ENCODE measurements around the gene VAX1.

Gene VAX1

DNA sequence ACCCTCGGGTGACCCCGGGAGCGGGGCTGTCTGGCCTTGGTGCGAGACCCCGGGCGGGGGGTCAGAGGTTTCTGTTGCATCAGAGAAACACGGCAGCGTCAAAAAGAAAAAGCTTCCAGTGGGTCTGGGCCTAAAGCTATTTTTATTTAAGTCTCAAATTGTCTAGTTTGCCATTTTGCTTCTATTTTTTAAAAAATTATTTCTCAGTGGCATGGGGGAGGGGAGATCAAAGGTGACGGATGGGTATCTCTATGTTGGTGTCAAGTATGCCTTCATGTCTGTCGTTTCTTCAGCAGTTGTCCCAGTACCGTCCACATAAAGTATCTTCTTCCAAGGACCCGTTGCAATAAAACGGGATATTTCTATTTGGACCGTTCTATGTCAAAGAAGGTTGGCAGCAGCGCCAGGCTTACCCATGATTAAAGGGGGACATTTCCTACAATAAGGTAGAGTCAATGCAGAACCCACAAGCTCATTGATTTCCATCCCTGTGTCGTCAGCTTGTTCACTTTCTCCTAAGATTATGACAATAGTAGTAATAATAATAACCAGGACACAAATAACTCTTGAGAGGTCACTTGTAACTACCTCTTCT lies 26.0 kb upstream of the VAX1 start:
- no peak for DNase-seq

DNA sequence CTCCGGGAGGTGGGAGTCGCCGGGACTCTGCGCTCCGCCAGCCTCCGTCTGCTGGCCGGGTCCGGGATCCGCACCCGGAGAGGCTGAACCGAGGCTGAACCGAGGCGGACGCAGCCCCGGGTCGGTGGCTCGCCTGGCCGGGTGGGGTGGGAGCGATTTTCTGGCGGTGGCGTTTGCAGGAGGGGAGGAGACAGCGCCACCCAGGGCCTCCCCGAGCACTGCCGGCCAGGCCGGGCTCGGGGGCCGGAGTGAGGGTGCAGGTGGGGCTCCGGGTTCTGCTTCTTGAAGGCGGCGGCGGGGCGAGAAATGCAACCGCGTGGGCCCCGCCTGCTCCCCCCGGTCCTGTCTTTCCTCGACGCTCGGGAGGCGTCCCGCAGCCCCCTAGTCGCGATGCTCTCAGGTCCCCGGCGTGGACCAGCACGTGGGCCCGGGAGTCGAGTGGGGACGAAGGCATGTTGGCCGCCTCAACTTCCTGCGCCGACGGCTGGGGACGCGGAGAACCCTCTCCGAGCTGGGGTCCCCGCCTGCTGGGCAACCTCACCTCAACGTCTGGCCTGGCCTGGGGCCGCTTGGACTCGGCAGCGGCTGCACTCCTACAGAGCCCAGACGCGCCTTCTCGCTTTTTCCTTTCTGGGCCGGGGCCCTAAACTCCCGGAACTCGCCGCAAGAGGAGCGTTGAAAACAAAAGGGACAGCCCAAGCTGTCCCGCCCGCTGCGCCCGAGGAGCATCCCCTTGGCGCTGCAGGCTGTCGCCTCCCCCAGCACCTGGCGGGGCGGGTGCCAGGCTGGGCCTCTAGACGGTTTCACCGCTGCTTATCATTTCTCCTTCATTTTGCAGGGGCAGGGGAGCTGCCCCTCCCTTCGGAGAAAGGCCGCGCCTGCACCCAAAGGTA lies 25.2 kb upstream of the VAX1 start:
- no peak for DNase-seq

DNA sequence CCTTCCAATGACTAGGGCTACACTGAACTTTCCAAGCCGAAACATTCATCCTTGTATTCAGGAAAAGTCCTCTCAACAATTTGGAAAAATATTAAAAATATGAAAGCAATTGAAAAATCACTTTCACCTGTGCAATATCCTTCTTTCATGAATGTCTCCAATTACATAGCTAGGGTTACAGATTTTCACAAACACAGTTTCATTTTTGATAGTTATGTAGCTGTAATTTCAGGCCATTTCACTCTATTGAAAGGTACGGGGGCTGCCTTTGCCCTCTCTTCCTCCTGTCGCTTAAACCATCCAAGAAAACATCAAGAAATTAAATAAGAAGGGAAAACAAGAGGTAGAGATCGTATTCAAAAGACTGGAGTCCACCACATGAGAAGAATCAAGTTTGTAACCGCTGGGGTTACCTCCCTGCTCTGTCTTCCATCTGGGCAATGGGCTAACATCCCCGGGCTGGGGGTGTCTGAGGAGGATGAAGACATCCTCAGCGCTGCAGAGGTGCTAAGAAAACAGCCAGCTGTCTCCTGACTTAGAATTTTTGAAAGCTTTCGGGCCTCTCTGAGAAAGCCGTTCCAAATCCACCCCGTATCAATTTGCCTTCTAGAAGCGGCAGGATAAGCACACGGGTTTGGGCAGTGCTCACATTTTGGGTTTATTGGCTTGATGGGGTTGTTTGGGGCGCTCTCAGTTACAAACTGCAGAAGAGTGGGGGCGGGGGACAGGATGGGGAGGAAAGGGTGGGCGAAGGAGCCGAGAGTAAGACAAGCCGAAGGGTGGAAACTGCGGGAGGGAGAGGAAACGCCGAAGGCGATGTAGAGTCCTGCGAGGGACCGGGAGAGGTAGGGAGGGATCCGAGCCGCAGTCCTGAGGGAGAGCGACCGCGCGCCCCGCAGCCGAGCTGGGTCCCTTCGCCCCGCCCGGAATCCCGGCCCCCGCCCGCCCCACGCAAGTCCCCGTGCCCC lies 24.3 kb upstream of the VAX1 start:
- DNase-seq, result no peak

DNA sequence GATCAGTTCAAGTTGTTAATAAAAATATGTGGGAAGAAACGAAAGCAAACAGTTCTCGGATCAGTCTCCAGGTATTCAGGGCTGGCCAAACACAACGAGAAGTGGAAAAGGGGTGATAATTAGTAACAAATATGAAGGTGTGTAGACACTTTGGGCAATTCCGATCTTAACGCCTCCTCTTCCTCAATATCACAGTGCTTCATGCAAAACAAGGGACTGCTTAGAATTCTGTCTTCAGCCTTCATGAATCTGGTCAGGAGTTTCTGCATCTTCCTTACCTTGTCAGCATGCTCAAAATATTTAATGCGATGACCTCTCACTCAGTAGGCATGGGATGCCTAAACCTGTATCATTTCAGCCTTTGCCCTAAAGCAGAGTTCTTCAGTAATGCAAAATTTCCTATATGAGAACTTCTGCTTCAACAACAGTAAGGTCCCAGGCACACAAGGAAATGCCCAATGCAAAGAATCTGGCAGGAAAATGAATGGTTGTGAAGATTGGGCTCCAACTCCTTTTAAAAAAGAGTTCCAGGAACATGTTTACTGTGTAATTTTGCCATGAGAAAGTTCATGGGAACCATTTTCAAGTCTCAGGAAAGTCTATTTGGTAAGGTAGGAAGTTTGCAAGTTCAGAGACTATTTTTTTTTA lies 23.4 kb upstream of the VAX1 start:
- no peak for DNase-seq

DNA sequence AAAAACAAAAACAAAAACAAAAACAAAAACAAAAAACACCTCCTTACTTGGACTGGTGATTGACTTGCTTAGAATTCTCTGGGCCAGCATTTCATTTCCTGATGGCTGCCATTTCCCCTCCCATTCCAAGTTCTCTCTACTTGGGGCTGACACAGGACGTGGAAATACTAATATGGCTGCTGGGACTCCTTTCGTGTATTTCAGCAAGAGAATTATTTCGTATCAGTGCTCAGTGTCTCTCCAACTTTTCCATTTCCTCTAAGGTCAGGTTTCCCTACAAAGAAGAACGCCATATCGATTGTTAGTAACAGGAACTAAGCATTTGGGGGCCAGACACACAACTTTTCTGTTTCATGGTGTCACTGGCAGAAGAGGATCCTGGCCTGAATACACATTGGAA lies 22.5 kb upstream of the VAX1 start:
- no peak for DNase-seq

DNA sequence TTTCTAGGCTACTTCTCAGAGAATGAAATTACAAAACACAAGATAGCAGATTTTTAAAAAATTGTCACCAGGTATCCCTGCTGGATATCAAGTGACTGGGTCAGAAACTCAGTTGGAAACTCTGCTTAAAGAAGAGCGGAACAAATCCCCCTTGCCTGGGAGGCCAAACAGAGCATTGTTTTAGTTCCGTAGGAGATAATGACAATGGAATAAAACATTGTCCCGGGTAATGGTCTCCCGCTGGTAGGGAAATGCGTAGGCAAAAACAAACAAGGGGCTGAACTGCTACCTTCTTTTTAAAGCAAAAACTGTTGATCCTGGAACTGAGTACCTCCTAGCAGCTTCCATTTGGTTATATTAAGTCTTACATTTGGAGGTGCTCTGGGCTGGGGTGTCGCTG lies 21.3 kb upstream of the VAX1 start:
- no peak for DNase-seq

DNA sequence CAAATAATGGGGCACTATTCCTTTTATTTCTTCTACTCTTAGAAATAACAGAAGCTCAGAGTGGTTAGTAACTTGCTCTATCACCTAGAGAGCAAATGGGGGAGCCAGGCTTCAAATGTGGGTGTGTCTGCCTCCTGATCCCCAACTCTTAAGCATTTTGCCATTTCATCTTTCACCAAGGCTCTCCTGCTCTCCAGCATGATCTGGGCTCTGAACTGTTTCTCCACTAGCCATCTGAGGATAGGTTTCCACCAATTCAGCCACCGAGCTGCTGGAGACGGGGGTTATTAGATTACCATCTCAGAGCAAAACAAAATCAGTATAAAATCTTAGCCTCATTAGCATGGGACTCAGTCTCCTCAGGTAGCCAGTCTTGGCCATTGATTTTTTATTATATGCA lies 20.2 kb upstream of the VAX1 start:
- DNase-seq, result no peak

DNA sequence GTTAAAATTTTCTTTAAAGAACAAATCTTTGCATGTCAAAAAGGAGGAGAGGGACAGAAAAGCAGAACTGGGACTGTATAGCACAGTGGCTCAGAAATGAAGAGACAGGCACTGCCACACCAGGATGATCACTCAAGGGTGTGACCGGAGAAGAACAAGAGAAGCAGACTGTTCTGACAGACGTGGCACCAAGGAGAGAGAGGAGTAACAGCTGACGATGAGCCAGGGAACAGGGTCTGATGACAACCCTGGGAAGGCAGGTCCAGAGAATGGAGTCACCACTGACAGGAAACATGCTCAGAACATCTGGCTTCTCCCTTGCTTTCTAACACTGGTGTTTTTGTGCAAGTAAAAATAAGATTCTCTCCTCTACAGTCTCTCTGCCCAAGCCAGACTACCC lies 14.6 kb upstream of the VAX1 start:
- DNase-seq, result no peak

DNA sequence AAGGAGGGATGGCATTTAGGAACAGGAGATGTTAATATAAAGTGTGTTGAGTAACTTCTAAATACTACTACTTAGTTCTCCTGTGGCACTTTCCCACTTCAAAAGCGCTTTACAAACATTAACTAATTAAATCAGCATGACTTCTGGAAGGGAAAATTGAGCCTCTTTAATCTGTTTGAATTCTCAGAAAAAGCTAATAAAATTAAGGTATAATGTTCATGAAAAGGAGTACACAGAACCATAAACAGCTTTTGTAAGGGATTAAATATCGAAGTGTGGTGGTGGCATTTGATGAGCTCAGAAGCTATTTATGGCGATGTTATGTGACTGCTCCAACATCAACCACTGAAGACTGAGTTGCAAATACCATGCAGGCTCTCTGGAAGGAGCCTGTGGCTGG lies 10.2 kb upstream of the VAX1 start:
- no peak for DNase-seq

DNA sequence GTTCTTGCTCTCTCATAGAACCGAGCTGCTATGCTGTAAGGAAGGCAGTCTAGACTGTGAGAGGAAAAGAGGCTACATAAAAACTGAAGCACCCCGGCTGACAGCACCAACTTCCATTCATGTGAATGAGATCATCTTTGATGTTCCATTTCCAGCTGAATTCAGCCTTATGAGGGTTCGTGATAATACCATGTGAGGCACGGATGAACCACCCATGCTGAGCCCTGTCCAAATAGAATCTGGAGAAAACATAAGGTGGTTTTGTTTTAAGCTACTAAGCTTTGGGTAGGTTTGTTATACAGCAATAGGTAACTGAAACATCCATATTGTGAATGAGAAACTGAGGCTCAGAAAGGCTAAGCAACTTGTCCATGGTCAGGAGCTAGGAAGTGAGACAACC lies 6.9 kb upstream of the VAX1 start:
- DNase-seq, result no peak

DNA sequence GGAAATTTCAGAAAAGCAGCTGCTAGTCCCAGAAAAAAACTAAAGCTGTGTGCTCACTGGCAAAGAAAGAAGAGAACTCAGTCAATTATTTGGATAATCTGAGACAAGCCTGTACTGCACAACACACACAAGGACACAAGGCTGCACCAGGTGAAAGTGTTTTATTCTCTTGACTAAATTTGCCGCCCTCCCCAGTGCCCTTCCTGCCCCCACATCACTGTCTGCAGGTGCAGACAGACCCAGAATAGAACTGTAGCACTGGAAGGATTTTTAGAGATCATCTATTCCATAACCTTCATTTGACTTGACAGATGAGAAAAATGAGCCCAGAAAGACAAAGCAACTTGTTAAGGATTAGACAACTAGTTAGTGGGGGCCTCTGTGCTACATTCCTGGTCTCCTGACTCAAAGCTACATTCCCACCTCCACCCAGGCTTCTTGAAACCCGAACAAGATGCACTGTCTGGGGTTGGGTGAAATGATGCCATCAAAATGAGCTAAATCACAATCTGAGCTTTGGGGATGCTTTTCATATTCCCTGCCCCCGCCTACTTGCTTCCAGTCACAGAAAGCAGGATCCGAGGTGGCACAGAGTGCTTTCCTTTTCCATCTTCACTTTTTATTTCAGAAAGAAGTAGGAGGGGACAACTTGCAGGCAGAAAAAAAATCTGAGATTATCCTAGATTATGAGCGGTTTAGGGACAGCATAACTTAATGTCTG lies 5.2 kb upstream of the VAX1 start:
- no peak for DNase-seq

DNA sequence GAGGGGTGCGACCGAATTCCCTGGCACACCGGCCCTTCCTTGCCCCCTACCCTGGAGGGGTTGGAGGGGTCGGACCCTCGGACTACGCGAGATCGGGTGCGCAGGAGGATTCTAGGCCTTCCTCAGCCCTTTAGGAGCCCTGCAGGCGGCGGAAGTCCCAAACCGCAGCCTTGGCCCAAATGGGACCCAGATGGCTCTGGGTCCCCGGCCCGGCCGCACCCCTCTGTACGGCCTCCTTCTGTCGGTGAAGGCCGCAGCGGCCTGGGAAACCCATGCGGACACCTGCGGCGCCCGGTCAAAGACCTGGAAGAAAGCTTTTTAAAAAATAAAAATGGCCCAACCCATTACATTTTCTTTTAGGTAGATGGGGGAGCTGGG lies 2.4 kb upstream of the VAX1 start:
- no peak for DNase-seq

DNA sequence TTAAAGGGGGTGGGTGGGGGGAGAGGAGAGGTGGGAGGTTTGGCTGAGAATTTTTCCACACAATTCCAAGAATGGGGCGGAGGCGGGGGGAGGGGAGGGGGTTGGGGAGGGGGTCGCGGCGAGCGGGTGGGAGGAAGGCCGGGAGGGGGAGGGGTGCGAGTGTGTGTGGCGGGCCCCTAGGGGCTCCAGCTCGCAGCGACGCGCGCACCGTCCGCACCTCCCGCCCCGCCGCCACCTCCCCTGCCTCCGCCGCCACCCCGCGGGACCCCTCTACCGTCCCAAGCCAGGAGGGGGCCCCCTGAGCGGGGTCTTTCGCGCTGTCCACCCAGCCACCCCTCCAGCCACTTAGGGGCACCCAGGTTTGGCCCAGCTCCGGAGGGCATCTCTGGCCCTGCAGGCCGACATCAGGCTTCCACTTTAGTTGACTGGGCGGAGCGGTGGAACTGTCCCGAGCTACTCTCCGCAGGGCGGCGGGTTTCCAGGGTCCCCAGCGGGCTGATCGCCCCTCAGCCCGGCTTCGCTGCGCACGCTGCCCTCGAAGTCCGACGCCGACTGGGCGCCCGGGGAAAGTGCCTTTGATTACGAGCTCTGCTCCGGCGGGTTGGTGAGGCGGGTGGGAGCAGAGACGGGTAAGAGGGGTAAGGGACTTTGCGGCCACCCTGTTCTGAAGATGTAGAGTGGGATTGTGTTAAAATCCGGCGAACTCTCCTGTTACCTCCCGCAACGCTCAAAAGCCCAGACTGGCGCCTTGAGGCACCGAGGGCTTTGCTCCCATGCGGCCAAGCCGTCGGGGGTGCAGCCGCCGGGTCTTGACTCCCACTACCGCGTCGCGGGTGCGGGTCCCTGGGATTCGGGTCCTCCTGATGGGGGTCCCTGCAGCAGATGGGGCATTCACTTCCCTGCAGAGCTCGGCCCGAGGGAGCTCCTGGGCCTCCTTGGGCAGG lies 1.8 kb upstream of the VAX1 start:
- no peak for DNase-seq

DNA sequence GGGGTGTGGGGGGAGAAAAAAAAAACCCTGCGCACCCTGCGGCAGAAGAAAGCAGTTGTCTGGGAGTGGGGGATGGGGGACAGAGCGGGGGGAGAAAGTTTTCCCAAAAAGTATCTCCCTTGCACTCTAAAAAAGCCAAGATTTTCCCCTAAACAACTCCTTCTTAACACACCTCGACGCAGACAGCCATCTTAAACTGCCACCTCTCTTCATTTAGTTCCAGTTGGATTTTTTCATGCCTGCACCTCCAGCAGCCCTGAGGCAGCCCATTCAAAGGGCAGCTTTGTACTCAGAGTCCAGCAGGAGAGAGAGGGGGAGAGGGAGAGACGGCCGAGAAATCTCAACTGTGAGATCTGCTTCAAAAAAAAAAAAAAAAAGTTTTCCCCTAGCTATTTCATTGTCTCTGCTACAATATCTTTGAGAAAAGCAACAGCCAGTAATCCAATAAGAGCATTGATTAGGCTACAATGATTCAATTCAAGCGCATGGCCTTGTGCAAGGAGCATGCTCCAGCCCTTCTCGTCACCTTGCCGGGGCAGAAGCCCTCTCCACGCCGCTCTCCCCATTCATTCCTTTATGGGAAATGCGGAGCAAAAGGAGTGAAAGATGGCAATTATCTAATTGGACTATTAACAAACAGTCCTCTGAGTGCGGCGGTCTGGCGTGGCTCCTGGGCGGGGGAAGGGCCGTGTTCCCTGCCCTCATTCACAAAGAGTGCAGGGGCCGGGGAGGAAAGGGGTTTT lies 939 bp upstream of the VAX1 start:
- no peak for DNase-seq

DNA sequence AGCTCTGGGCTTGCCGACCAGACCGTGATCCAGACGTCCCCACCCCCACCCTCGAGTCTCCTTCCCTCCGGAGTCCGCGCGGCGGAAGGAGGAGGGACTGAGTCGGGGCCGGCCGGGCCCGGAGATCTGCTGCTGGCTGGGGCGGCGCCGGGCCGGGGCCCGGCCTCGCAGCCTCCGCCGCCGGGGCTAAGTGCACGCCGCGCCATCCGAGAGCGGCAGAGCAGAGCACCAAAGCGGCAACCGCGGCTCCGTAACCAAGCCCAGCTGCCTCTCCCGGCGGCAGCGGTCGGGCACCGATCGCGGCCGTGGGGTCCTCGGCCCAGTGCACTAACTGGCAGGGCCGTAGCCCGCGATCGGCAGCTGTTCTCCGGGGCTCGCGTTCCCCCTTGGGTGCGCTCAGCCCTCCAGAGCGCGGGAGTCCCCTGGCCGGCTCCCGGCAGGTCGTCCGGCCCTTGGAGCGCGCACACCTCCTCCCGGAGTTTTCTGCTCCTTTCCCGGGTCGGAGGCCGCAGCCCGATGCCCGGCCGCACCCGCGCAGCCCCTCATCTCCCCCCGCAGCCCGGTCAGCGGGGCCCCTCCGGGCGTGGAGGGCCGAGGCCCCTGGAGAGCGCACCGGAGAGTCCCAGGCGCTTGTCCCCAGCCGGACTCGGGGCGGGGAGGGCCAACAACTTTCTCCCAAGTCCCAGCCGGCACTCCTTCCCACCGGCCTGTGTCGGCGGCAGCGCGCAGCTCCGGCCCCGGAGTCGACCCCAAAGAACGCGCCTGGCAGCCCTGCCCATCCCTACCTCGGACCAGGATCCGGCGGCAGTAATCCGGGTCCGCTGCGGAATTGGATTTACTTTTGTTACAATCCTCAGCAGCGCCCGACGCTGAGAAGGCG lies 799 bp downstream of the VAX1 start:
- DNase-seq, result no peak

DNA sequence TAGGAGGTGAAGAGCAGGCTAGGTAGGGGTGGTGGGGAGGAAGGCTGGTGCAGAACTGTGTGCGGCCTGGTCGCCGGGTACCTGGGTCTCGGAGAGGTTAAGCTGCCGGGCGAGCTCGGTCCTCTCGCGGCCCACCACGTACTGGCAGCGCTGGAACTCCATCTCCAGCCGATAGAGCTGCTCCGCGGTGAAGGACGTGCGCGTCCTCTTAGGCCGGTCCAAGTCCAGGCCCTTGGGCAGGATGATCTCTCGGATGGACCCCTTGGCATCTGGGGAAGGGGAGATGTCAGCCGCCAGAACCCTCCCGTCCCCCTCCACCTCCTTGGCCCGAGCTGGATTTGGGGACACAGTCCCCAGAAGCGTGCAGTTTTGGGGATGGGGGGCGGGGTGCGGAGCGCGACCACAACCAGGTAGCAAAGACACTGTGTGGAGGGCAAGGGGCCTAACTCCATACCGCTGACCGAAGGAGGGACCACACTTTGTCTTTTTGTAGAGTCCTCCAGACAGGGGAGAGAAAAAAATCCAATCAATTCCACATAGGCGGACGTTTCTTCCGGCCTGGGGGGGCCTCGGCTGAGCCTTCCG lies 1.6 kb downstream of the VAX1 start:
- no peak for DNase-seq

DNA sequence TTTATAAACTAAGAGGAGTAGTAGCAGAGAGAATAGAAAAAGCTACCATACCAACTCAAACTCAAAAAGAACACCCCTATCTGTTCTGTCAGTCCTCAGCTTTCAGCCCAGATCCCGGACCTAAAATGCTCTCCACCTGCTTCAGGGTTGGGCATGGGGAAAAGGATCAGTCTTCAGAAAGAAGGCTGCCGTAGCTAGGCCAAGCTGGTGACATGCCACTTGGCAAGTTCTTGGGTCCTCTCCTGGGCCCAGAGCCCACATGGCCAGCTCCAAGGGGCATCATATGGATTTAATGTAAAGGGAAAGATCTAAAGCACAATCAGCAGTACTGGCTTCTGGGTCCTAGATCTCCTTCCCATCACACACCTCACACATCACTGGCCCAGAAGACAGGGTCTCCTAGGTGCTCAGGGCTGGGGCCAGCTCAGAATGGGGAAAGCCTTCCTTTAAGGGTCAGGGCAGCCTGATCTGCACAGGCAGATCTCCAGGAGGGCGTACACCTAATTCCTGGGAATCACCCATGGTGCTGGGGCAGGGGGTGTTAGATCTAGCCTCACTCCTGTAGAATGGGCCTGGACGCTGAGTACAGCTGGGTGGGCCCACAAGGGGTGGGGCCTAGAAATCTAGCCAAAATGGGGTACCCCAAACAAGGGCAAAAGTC lies 2.5 kb downstream of the VAX1 start:
- DNase-seq, result no peak

DNA sequence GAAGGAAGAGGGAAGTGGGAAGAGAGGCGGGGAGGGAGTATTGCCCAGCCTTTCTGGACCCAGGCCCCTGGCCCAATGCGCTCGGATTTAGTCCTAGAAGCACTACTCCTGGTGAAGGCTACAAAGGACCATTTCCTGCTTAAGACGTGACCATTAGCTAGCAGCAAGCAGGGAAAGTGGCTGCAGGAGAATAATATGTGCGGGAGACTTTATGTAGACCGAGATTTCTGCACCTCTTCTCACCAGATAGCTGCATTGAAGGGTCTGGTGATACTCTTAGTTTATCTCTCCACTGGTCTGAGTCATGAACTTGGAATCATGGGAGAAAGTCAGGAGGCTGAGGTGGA lies 3.1 kb downstream of the VAX1 start:
- DNase-seq, result no peak

Measured in CD4-positive, alpha-beta T cell treated with Interleukin-15 for 1 hour (primary cell).